Measurements from ENCODE around the gene CHKA. TPM values are rescaled to one million over a fixed set of nuclear protein-coding genes. Genes with fewer than 3 reads are reported as not detected.

CHKA gene
- total and polyA plus RNA-seq, 2 of the 8 experiments (the other 6 are each of a cell fraction or from before 2014, with no cell fraction given): 61.2 to 86.6 TPM

GRCh38 chr11:68146010-68146540 lies 24.9 kb upstream of the CHKA start:
- Histone ChIP-seq H2AK5ac (ENCODE audit: low read depth, low read length) (no peak overlapping the region), H3K23ac (ENCODE audit: insufficient read length) (no peak overlapping the region), H2BK120ac (replicated peaks; ENCODE audit: low read depth, low read length) (no peak overlapping the region), H3K23me2 (ENCODE audit: low read depth, low read length) (no peaks in the 10 kb centered on the region), H2BK12ac (ENCODE audit: low read depth, low read length) (no peak overlapping the region), H3K18ac (ENCODE audit: extremely low read depth, low read length) (no peak overlapping the region), H3K9me3 (ENCODE audit: insufficient read depth in 2 of 2, low read depth in 1 of 2, low read length in 1 of 2) (no peaks in the 10 kb centered on the region), H4K20me1 (replicated peaks in 1 of 2; ENCODE audit: control insufficient read depth in 1 of 2, insufficient read depth in 2 of 2, low read length in 2 of 2) (no peaks in the 10 kb centered on the region), H2AFZ (ENCODE audit: low read length) (no peak overlapping the region), H4K8ac (ENCODE audit: extremely low read depth, insufficient read depth, low read length) (peak overlapping the region; percentile 9; the same call in 1 of the 2 replicates), H3K4me2 (ENCODE audit: insufficient read depth in 1 of 2, low read depth in 2 of 2, low read length in 2 of 2) (no peak overlapping the region), H3K9ac (replicated peaks in 1 of 4; ENCODE audit: extremely low read depth in 1 of 4, low read depth in 3 of 4, low read length in 3 of 4) (no peak overlapping the region), H4K5ac (ENCODE audit: insufficient read length, low read depth, low read length) (no peak overlapping the region), H3K56ac (replicated peaks; ENCODE audit: insufficient read length, low read depth, low read length) (no peak overlapping the region), H3K79me1 (ENCODE audit: low read depth, low read length) (no peaks in the 10 kb centered on the region), H3K27me3 (replicated peaks in 1 of 4; ENCODE audit: control insufficient read depth in 3 of 4, extremely low read depth in 1 of 4, insufficient read depth in 3 of 4, low read length in 3 of 4) (no peaks in the 10 kb centered on the region), H3K36me3 (ENCODE audit: control insufficient read depth in 2 of 4, insufficient read depth in 4 of 4, low read length in 3 of 4) (no peaks in the 10 kb centered on the region), H2BK5ac (ENCODE audit: low read depth, low read length) (no peak overlapping the region), H2BK15ac (ENCODE audit: low read length) (no peak overlapping the region), H3K79me2 (ENCODE audit: control insufficient read depth in 1 of 2, insufficient read depth in 2 of 2, low read length in 2 of 2) (no peaks in the 10 kb centered on the region), H3K4me3 (ENCODE audit: extremely low read depth in 1 of 4, insufficient read depth in 2 of 4, low read depth in 3 of 4, low read length in 4 of 4) (no peak overlapping the region), H4K91ac (replicated peaks; ENCODE audit: insufficient read length, low read length) (no peak overlapping the region), H2BK20ac (ENCODE audit: low read length) (no peak overlapping the region), H3K27ac (ENCODE audit: low read depth, low read length) (no peak overlapping the region), H3K14ac (ENCODE audit: insufficient read length) (no peak overlapping the region), H3K4me1 (replicated peaks in 1 of 4; ENCODE audit: control insufficient read depth in 3 of 4, insufficient read depth in 4 of 4, low read length in 3 of 4) (no peaks in the 10 kb centered on the region), H3K4ac (replicated peaks; ENCODE audit: insufficient read length, low read depth, low read length) (no peak overlapping the region)
- 94% methylated on average over 13 of the region's 15 CpGs; no CpG with 5 or more reads in 1 of the 2 experiments for WGBS, 2 experiments (ENCODE audit: extremely low coverage in 1 of 2, insufficient coverage in 1 of 2, insufficient read length in 1 of 2, insufficient replicate concordance in 2 of 2, low coverage in 1 of 2, low lambda C conversion rate in 2 of 2, missing lambda C conversion rate in 1 of 2)
- no peak for TF ChIP-seq SIX5 (IDR thresholded peaks at IDR 0.05; ENCODE audit: low read depth, low read length)
- TF ChIP-seq SRF (IDR thresholded peaks at IDR 0.05; ENCODE audit: low read depth, low read length): no peak
- no peak for TF ChIP-seq E2F6 (IDR thresholded peaks at IDR 0.05)
- TF ChIP-seq CBX8 (IDR thresholded peaks at IDR 0.05; ENCODE audit: borderline replicate concordance, low read depth, low read length): no peak
- TF ChIP-seq TAF1 (IDR thresholded peaks at IDR 0.05; ENCODE audit: low read depth, low read length): no peak
- no peak for TF ChIP-seq USF2 (IDR thresholded peaks at IDR 0.05; ENCODE audit: low read length)
- TF ChIP-seq, protein P1, sequence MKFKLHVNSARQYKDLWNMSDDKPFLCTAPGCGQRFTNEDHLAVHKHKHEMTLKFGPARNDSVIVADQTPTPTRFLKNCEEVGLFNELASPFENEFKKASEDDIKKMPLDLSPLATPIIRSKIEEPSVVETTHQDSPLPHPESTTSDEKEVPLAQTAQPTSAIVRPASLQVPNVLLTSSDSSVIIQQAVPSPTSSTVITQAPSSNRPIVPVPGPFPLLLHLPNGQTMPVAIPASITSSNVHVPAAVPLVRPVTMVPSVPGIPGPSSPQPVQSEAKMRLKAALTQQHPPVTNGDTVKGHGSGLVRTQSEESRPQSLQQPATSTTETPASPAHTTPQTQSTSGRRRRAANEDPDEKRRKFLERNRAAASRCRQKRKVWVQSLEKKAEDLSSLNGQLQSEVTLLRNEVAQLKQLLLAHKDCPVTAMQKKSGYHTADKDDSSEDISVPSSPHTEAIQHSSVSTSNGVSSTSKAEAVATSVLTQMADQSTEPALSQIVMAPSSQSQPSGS (IDR thresholded peaks at IDR 0.05; ENCODE audit: low read length): no peak
- TF ChIP-seq CTBP2 (IDR thresholded peaks at IDR 0.05; ENCODE audit: borderline replicate concordance, insufficient read depth, insufficient read length, low read length): no peak
- DNase-seq (ENCODE audit: low read depth in 1 of 2, low spot score in 2 of 2) (no peak), FAIRE-seq (no peak)
- CTCF ChIA-PET (ENCODE audit: partially characterized antibody): interaction anchor here (0.6 to 1.7 kb wide), 5 partner anchors 9 to 120 kb away, joined by 3 to 5 read pairs (median 5); no protein-coding TSS in a partner anchor
- POLR2A ChIA-PET (ENCODE audit: partially characterized antibody): interaction anchor here (0.7 to 2.0 kb wide), 7 partner anchors 12 to 94 kb away, joined by 3 to 6 read pairs (median 4); partner anchors contain the start of gene CHKA

Data from H1 (cell line).